MM.1S (cell line): ENCODE data around the gene KCNQ4.

ENCODE experiments used
- DNase-seq: peaks from one replicate; pipeline ENCODE4 v3.0.0-alpha.2; 2015
- H2AFZ ChIP-seq: fragments of 300-600 bp; sonication (generic); 2 replicates; pipeline ENCODE4 v1.6.0; 2016; ENCODE audit warnings: antibody characterized with exemption, low read length
- H3F3A ChIP-seq: fragments of 300-600 bp; sonication (generic); 2 replicates; pipeline ENCODE4 v1.6.1; 2016; ENCODE audit warnings: mild to moderate bottlenecking, antibody characterized with exemption, low read length, moderate library complexity, mixed read lengths; ENCODE audit not compliant: insufficient read depth
- H3K27ac ChIP-seq: fragments of 300-600 bp; sonication (generic); 2 replicates; pipeline ENCODE4 v1.5.1; 2016; ENCODE audit warnings: mild to moderate bottlenecking, low read length
- H3K27me3 ChIP-seq: fragments of 300-600 bp; sonication (generic); replicated peaks from 2 replicates; pipeline ENCODE4 v1.6.0; 2016; ENCODE audit warnings: low read length; ENCODE audit not compliant: insufficient read depth
- H3K36me3 ChIP-seq: fragments of 300-600 bp; sonication (generic); replicated peaks from 2 replicates; pipeline ENCODE4 v1.6.1; 2016; ENCODE audit warnings: mild to moderate bottlenecking, low read length, mixed read lengths; ENCODE audit not compliant: insufficient read depth
- H3K4me1 ChIP-seq: fragments of 300-600 bp; sonication (generic); 2 replicates; pipeline ENCODE4 v1.6.1; 2016; ENCODE audit warnings: low read length, mixed read lengths
- H3K4me2 ChIP-seq: fragments of 300-600 bp; sonication (generic); 2 replicates; pipeline ENCODE4 v1.6.0; 2016; ENCODE audit warnings: low read depth, low read length
- H3K4me3 ChIP-seq: fragments of 300-600 bp; sonication (generic); 2 replicates; pipeline ENCODE4 v1.5.1; 2016; ENCODE audit warnings: low read length, mixed read lengths
- H3K79me2 ChIP-seq: fragments of 300-600 bp; sonication (generic); 2 replicates; pipeline ENCODE4 v1.6.1; 2016; ENCODE audit warnings: mixed run types, low read length, mixed read lengths
- H3K9ac ChIP-seq: fragments of 300-600 bp; sonication (generic); 2 replicates; pipeline ENCODE4 v1.6.1; 2016; ENCODE audit warnings: low read length, mixed read lengths
- H3K9me2 ChIP-seq: fragments of 300-600 bp; sonication (generic); replicated peaks from 2 replicates; pipeline ENCODE4 v1.6.1; 2016; ENCODE audit warnings: mild to moderate bottlenecking, low read length, mixed read lengths; ENCODE audit not compliant: insufficient read depth
- H3K9me3 ChIP-seq: fragments of 300-600 bp; sonication (generic); replicated peaks from 2 replicates; pipeline ENCODE4 v1.6.1; 2016; ENCODE audit warnings: mild to moderate bottlenecking, low read length, mixed read lengths; ENCODE audit not compliant: insufficient read depth
- H4K20me1 ChIP-seq: fragments of 300-600 bp; sonication (generic); 2 replicates; pipeline ENCODE4 v1.6.1; 2016; ENCODE audit warnings: mild to moderate bottlenecking, low read length, moderate library complexity, mixed read lengths; ENCODE audit not compliant: insufficient read depth
- EZH2 ChIP-seq: fragments of 300-600 bp; sonication (generic); optimal IDR thresholded peaks from 2 replicates; pipeline ENCODE3; 2017; ENCODE audit warnings: low read depth, mild to moderate bottlenecking, antibody characterized with exemption, low read length, mixed read lengths
- EZH2phosphoT487 ChIP-seq: fragments of 300-600 bp; sonication (generic); IDR thresholded peaks from 2 replicates; pipeline ENCODE4 v1.6.1; 2018; ENCODE audit warnings: antibody characterized with exemption, low read length
- TF ChIP-seq, protein P1 (sequence below): fragments of 300-600 bp; sonication (generic); IDR thresholded peaks from 2 replicates; pipeline ENCODE4 v1.5.1; 2016; ENCODE audit warnings: antibody characterized with exemption, low read length, mixed read lengths

Gene KCNQ4

DNA sequence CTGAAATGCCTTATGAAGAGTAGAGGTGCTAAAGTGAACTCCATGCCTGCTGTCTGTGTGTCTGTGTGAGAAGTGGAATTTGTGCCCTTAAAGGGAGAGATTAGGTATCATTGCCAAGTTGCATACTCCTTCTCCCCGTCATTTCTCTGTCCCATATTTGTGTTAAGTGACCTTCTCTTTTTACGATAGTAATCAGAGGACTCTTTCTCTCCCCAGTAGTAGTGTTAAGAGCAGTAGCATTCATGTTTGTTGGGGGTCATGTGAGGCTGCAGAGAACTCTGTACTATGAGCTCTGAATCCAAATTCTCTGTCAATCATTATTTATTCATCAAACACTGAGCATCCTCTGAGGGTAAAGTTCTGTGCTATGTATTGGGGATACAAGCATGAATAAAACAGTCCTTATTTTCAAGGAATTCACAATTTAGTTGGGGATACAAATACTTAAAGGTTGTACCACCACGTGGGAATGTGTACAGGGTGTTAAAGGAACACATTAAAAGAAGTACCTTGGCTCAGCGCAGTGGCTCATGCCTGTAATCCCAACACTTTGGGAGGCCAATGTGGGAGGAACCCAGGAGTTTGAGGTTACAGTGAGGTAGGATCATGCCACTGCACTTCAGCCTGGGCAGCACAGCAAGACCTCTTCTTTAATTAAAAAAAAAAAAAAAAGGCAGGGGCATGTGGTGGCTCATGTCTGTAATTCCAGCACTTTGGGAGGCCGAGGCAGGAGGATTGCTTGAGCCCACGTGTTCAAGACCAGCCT lies 24.8 kb upstream of the KCNQ4 start:
- Histone ChIP-seq H4K20me1 (peaks cover 2% of the 10 kb centered on the region; the same call in 1 of the 2 replicates), H2AFZ (no peak overlapping the region), H3K4me3 (no peak overlapping the region), H3K27me3 (no peaks in the 10 kb centered on the region), H3K9me3 (no peaks in the 10 kb centered on the region), H3F3A (peaks cover 13% of the 10 kb centered on the region), H3K36me3 (peaks cover 3% of the 10 kb centered on the region; the same call in 1 of the 2 replicates), H3K79me2 (no peaks in the 10 kb centered on the region), H3K27ac (no peak overlapping the region), H3K9ac (no peak overlapping the region), H3K4me1 (peaks cover 27% of the 10 kb centered on the region), H3K9me2 (no peaks in the 10 kb centered on the region), H3K4me2 (no peak overlapping the region)
- no peak for DNase-seq
- TF ChIP-seq EZH2phosphoT487, result no peak
- TF ChIP-seq, protein P1, sequence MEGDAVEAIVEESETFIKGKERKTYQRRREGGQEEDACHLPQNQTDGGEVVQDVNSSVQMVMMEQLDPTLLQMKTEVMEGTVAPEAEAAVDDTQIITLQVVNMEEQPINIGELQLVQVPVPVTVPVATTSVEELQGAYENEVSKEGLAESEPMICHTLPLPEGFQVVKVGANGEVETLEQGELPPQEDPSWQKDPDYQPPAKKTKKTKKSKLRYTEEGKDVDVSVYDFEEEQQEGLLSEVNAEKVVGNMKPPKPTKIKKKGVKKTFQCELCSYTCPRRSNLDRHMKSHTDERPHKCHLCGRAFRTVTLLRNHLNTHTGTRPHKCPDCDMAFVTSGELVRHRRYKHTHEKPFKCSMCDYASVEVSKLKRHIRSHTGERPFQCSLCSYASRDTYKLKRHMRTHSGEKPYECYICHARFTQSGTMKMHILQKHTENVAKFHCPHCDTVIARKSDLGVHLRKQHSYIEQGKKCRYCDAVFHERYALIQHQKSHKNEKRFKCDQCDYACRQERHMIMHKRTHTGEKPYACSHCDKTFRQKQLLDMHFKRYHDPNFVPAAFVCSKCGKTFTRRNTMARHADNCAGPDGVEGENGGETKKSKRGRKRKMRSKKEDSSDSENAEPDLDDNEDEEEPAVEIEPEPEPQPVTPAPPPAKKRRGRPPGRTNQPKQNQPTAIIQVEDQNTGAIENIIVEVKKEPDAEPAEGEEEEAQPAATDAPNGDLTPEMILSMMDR, result no peak
- TF ChIP-seq EZH2, result no peak

DNA sequence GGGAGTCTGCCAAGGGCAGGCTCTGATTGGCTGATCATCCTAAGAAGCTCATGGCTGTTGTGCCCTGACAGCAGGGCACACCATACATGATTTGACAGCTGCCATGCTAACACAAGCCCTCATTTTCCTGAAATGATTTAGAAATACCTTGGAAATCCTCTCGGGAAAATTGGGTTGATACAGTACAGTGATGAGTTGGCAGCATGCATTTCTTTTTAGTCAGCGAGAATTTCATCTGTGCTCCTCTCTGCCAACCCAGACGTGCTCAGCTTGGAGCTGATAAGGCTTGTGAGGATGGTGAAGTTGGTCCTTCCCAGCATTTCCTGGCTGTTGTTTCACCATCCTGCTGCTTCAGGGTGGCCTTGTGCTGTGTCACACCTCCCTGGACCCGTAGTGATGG lies 22.6 kb upstream of the KCNQ4 start:
- H3K4me2 ChIP-seq, result no peak overlapping the region

DNA sequence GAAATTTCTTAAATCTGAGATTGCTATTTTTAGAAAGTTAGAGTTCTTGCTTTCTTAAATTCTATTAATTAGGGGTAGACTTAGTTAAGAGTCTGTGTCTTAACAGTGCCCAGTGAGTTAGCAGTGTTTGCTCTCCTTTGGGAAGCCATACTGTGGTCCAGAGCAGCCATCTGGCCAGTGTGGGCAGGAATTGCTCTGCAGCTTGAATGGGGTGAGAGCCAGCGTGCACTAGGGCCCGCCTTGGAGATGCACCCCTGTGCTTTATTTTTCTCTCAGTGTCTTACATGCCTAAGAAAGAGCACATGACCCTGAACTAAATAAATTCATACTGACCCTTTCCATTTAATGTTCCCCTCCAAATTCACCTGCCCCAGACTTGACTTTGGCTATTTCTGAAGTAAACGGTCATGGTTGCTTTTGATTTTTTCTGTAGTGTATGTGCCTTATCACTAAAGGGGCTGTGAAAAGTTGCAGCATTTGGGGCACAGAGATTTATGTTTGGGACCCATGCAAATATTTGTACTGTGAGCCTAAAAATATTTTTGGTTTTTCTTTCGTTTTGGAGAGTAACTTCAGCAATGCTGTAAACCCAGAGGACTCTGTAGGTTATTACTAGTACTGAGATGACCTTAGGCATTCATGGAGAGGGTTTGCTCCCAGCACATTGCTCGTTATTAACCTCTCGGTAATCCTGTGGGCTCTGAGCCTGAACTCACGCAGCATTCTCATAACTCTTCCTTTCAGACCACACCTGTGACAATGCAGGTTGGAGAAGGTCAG lies 21.3 kb upstream of the KCNQ4 start:
- peaks cover 25% of the 10 kb centered on the region for H3F3A ChIP-seq
- peaks cover 7% of the 10 kb centered on the region for H4K20me1 ChIP-seq
- no peak overlapping the region for H2AFZ ChIP-seq
- H3K4me3 ChIP-seq, result no peak overlapping the region
- no peak overlapping the region for H3K9ac ChIP-seq
- TF ChIP-seq, protein P1, result no peak
- TF ChIP-seq EZH2 (no peak), EZH2phosphoT487 (no peak)
- peaks cover 10% of the 10 kb centered on the region for H3K36me3 ChIP-seq
- H3K27me3 ChIP-seq, result no peaks in the 10 kb centered on the region
- peak overlapping the region; percentile 33; the same call in 1 of the 2 replicates for H3K27ac ChIP-seq
- peaks cover 8% of the 10 kb centered on the region; the same call in 1 of the 2 replicates for H3K79me2 ChIP-seq
- H3K9me3 ChIP-seq, result no peaks in the 10 kb centered on the region
- no peaks in the 10 kb centered on the region for H3K9me2 ChIP-seq
- peak overlapping the region; percentile 40 for H3K4me2 ChIP-seq
- peaks cover 45% of the 10 kb centered on the region for H3K4me1 ChIP-seq
- peak; percentile 40 for DNase-seq

More for the DNA sequence above, 22.6 kb upstream of the KCNQ4 start:
- H3K27me3 ChIP-seq, result no peaks in the 10 kb centered on the region
- H3K27ac ChIP-seq, result no peak overlapping the region
- no peaks in the 10 kb centered on the region for H3K9me3 ChIP-seq
- peaks cover 25% of the 10 kb centered on the region for H3F3A ChIP-seq
- no peak overlapping the region for H2AFZ ChIP-seq
- no peak for DNase-seq
- no peak for TF ChIP-seq EZH2
- TF ChIP-seq, protein P1, result no peak
- no peak for TF ChIP-seq EZH2phosphoT487
- peaks cover 8% of the 10 kb centered on the region; the same call in 1 of the 2 replicates for H3K79me2 ChIP-seq
- H3K9ac ChIP-seq, result no peak overlapping the region
- no peaks in the 10 kb centered on the region for H3K9me2 ChIP-seq
- peaks cover 7% of the 10 kb centered on the region for H4K20me1 ChIP-seq
- peaks cover 45% of the 10 kb centered on the region for H3K4me1 ChIP-seq
- H3K4me3 ChIP-seq, result no peak overlapping the region
- no peaks in the 10 kb centered on the region for H3K36me3 ChIP-seq
